HepG2 (cell line): ENCODE measurements around the gene MOAP1.

Source experiments
- CREM ChIP-seq, 2 experiments: sonication (generic) in 1 of 2; formaldehyde crosslinking in 1 of 2; IDR thresholded peaks; 2 replicates each; pipeline versions ENCODE4 v1.4.0 to v1.6.1; 2016 to 2020; ENCODE audit warnings: antibody characterized with exemption in 1 of 2, mild to moderate bottlenecking in 1 of 2, missing genetic modification reagents in 1 of 2
- HMGXB4 ChIP-seq, 2 experiments: sonication (generic) in 1 of 2; formaldehyde crosslinking in 1 of 2; IDR thresholded peaks; 2 replicates each; pipeline versions ENCODE4 v1.4.0 to v1.6.1; 2018 to 2020; ENCODE audit warnings: missing genetic modification reagents in 2 of 2, borderline replicate concordance in 1 of 2, low read depth in 1 of 2, mild to moderate bottlenecking in 1 of 2, missing biosample characterization in 1 of 2
- NKX3-1 ChIP-seq: sonication (generic); formaldehyde crosslinking; IDR thresholded peaks from 2 replicates; pipeline ENCODE4 v1.5.0; 2020; ENCODE audit warnings: missing genetic modification reagents
- POLR2A ChIP-seq, 2 experiments: IDR thresholded peaks; 2 replicates each; pipeline ENCODE4 v1.6.1; 2011; ENCODE audit warnings: low read depth in 2 of 2, low read length in 2 of 2, mild to moderate bottlenecking in 1 of 2, moderate library complexity in 1 of 2; ENCODE audit not compliant: insufficient read depth in 1 of 2
- POLR2AphosphoS5 ChIP-seq: IDR thresholded peaks from 2 replicates; pipeline ENCODE4 v1.6.1; 2012; ENCODE audit warnings: low read depth, low read length
- RAD21 ChIP-seq: fragments of 450-650 bp; formaldehyde crosslinking; IDR thresholded peaks from 2 replicates; pipeline ENCODE4 v1.5.0; 2020; ENCODE audit warnings: mild to moderate bottlenecking
- SP140L ChIP-seq: sonication (generic); formaldehyde crosslinking; IDR thresholded peaks from 2 replicates; pipeline ENCODE4 v1.4.0; 2020; ENCODE audit warnings: missing genetic modification reagents, borderline replicate concordance
- TCF7 ChIP-seq: sonication (generic); IDR thresholded peaks from 2 replicates; pipeline ENCODE4 v1.6.1; 2016; ENCODE audit warnings: antibody characterized with exemption, low read depth
- ZBTB40 ChIP-seq, 2 experiments: fragments of 450-650 bp in 1 of 2; sonication (generic) in 1 of 2; formaldehyde crosslinking in 1 of 2; IDR thresholded peaks; 2 replicates each; pipeline versions ENCODE4 v1.6.1 to v1.8.0; 2016 to 2022; ENCODE audit warnings: antibody characterized with exemption in 1 of 2, mild to moderate bottlenecking in 1 of 2, missing genetic modification reagents in 1 of 2
- ZBTB8A ChIP-seq: sonication (generic); formaldehyde crosslinking; IDR thresholded peaks from 2 replicates; pipeline ENCODE4 v1.4.0; 2020; ENCODE audit warnings: mild to moderate bottlenecking, low read depth, missing genetic modification reagents, borderline replicate concordance
- ZHX1 ChIP-seq: sonication (generic); formaldehyde crosslinking; IDR thresholded peaks from 2 replicates; pipeline ENCODE4 v1.8.1; 2022; ENCODE audit warnings: low read depth, mild to moderate bottlenecking, missing genetic modification reagents
- ZNF646 ChIP-seq: sonication (generic); formaldehyde crosslinking; IDR thresholded peaks from 2 replicates; pipeline ENCODE4 v1.9.0; 2021; ENCODE audit warnings: mild to moderate bottlenecking, missing genetic modification reagents

- TF ChIP-seq TCF7 (no peak), HMGXB4 (CRISPR knock-in tag; IDR thresholded peaks at IDR 0.05; ENCODE audit: borderline replicate concordance in 1 of 2, low read depth in 1 of 2) (no peak), ZBTB40 (IDR thresholded peaks at IDR 0.05) (no peak), ZBTB40 (CRISPR knock-in tag; IDR thresholded peaks at IDR 0.05) (no peak), POLR2A (IDR thresholded peaks at IDR 0.05; ENCODE audit: insufficient read depth in 1 of 2, low read depth in 2 of 2, low read length in 2 of 2) (no peak), POLR2AphosphoS5 (no peak), ZHX1 (CRISPR knock-in tag) (no peak), ZNF646 (CRISPR knock-in tag) (no peak), CREM (IDR thresholded peaks at IDR 0.05) (no peak), CREM (CRISPR knock-in tag; IDR thresholded peaks at IDR 0.05) (no peak), SP140L (CRISPR knock-in tag) (no peak), ZBTB8A (no peak), NKX3-1 (CRISPR knock-in tag) (no peak), RAD21 (CRISPR knock-in tag) (no peak)
Observed at GRCh38 chr14:93223565-93223964, 38.9 kb upstream of the MOAP1 start.
